PFSK-1 (cell line): ENCODE data around the gene NCF2.

Experiments used
- FOXP2 ChIP-seq: optimal IDR thresholded peaks from 2 replicates; pipeline ENCODE3; 2011; ENCODE audit warnings: borderline replicate concordance, control low read depth, inconsistent platforms; ENCODE audit not compliant: insufficient read depth; ENCODE audit errors: extremely low read length, extremely low read depth
- POLR2AphosphoS5 ChIP-seq: IDR thresholded peaks from 2 replicates; pipeline ENCODE4 v1.6.1; 2012; ENCODE audit warnings: low read depth, mild to moderate bottlenecking, control low read depth, low read length, moderate library complexity
- REST ChIP-seq, 2 experiments: IDR thresholded peaks; 2 replicates each; pipeline versions ENCODE4 v1.6.1 to v1.8.0; 2011 to 2012; ENCODE audit warnings: low read depth in 2 of 2, low read length in 2 of 2, control low read depth in 1 of 2, inconsistent platforms in 1 of 2, mild to moderate bottlenecking in 1 of 2, moderate library complexity in 1 of 2; ENCODE audit not compliant: insufficient read depth in 1 of 2
- SIN3A ChIP-seq: IDR thresholded peaks from 2 replicates; pipeline ENCODE4 v1.6.1; 2012; ENCODE audit warnings: mild to moderate bottlenecking, low read length, moderate library complexity, borderline replicate concordance; ENCODE audit not compliant: insufficient read depth

- TF ChIP-seq REST (IDR thresholded peaks at IDR 0.05; ENCODE audit: insufficient read depth in 1 of 2, low read depth in 2 of 2, low read length in 2 of 2) (no peak), POLR2AphosphoS5 (no peak), SIN3A (no peak), FOXP2 (no peak)
Measured at GRCh38 chr1:183622013-183622412, 31.8 kb upstream of the NCF2 start.
